Measurements from ENCODE around the gene KCTD4. TPM values are rescaled to one million over a fixed set of nuclear protein-coding genes. Genes with fewer than 3 reads are reported as not detected.

The KCTD4 gene
- total and polyA plus RNA-seq, 12 donors, result 0.10 TPM; not detected in 11

DNA sequence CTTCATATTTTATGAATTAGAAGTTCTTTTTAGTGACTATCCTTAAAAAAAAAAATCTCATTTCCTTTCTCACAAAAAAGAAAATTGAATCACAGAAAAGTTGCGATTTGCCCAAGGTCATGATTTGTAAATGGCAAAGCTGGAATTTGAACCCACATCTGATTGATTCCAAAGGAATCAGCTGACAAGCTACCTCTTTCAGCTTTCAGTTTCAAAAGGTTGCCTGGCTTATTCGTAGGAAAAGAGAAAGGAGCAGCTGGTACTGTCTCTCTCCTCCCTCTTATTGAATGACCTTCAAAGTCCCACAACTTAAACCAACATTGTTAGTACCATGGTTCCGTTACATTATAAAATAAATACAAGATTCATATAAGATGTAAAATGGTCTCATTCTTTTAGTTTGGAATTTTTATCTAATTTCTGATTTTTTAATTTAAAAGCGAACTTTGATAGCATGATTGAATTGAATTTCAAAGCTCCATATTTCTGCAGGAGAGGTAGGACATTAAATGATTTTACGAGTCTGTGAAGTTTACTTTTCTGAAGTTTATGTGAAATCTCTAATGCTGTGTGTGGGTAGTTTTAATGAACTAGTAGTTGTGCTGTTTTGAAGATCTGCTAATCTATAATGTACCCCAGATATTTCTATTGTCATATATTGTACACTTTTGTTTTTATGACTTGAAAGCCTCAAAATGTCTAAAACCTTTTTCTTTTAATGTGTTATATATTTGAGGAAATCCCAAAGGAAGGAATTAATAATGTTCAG, 18.5 kb upstream of the KCTD4 start:
- Histone ChIP-seq H3K27ac (peak overlapping the region; percentile 41 to 78 (median 61)), H3K27me3 (no peaks in the 10 kb centered on the region), H3K4me1 (replicated peaks in 1 of 2) (peaks cover 4 to 39% of the 10 kb centered on the region in 2 donors), H3K4me3 (peak overlapping the region in 1 of 4 donors; percentile 46), H3K36me3 (replicated peaks in 1 of 2) (no peaks in the 10 kb centered on the region), H3K9me3 (replicated peaks in 1 of 3) (no peaks in the 10 kb centered on the region)
- 39 to 54% (median 40%) methylated on average over 5 of the region's 5 CpGs for WGBS, 4 donors
- intact Hi-C loops (cut with DNase I), result no loop called here
- peak in 1 of 7 donors; percentile 29 for DNase-seq
- TF ChIP-seq, protein P1, sequence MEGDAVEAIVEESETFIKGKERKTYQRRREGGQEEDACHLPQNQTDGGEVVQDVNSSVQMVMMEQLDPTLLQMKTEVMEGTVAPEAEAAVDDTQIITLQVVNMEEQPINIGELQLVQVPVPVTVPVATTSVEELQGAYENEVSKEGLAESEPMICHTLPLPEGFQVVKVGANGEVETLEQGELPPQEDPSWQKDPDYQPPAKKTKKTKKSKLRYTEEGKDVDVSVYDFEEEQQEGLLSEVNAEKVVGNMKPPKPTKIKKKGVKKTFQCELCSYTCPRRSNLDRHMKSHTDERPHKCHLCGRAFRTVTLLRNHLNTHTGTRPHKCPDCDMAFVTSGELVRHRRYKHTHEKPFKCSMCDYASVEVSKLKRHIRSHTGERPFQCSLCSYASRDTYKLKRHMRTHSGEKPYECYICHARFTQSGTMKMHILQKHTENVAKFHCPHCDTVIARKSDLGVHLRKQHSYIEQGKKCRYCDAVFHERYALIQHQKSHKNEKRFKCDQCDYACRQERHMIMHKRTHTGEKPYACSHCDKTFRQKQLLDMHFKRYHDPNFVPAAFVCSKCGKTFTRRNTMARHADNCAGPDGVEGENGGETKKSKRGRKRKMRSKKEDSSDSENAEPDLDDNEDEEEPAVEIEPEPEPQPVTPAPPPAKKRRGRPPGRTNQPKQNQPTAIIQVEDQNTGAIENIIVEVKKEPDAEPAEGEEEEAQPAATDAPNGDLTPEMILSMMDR (IDR thresholded peaks at IDR 0.05), result no peak
- peak in 1 of 2 donors; percentile 82 for TF ChIP-seq POLR2A (IDR thresholded peaks at IDR 0.05)

- Histone ChIP-seq H3K27ac (peak overlapping the region in 3 of 5 donors; percentile 37 to 78 (median 61)), H3K4me1 (replicated peaks in 1 of 2) (peaks cover 4 to 33% of the 10 kb centered on the region in 2 donors), H3K27me3 (no peaks in the 10 kb centered on the region), H3K36me3 (replicated peaks in 1 of 2) (no peaks in the 10 kb centered on the region), H3K4me3 (peak overlapping the region in 1 of 4 donors; percentile 46), H3K9me3 (replicated peaks in 1 of 3) (no peaks in the 10 kb centered on the region)
- intact Hi-C loops (cut with DNase I), result no loop called here
- WGBS, 4 donors, result 89 to 93% (median 92%) methylated on average over 1 of the region's 1 CpG
- no peak for DNase-seq
- TF ChIP-seq, protein P1 (IDR thresholded peaks at IDR 0.05), result no peak
- no peak for TF ChIP-seq POLR2A (IDR thresholded peaks at IDR 0.05)
Observed at GRCh38 chr13:45218689-45219088, 17.8 kb upstream of the KCTD4 start.

- TF ChIP-seq, protein P1 (IDR thresholded peaks at IDR 0.05), result no peak
- no peak for TF ChIP-seq POLR2A (IDR thresholded peaks at IDR 0.05)
- DNase-seq, result no peak
- Histone ChIP-seq H3K27me3 (no peaks in the 10 kb centered on the region), H3K9me3 (replicated peaks in 1 of 3) (no peaks in the 10 kb centered on the region), H3K36me3 (replicated peaks in 1 of 2) (no peaks in the 10 kb centered on the region), H3K4me3 (no peak overlapping the region), H3K27ac (no peak overlapping the region), H3K4me1 (replicated peaks in 1 of 2) (peaks cover 4 to 22% of the 10 kb centered on the region in 2 donors)
- 86 to 96% (median 93%) methylated on average over 4 of the region's 4 CpGs for WGBS, 4 donors
- intact Hi-C loops (cut with DNase I), result no loop called here
Observed at GRCh38 chr13:45216193-45216592, 15.3 kb upstream of the KCTD4 start.

DNA sequence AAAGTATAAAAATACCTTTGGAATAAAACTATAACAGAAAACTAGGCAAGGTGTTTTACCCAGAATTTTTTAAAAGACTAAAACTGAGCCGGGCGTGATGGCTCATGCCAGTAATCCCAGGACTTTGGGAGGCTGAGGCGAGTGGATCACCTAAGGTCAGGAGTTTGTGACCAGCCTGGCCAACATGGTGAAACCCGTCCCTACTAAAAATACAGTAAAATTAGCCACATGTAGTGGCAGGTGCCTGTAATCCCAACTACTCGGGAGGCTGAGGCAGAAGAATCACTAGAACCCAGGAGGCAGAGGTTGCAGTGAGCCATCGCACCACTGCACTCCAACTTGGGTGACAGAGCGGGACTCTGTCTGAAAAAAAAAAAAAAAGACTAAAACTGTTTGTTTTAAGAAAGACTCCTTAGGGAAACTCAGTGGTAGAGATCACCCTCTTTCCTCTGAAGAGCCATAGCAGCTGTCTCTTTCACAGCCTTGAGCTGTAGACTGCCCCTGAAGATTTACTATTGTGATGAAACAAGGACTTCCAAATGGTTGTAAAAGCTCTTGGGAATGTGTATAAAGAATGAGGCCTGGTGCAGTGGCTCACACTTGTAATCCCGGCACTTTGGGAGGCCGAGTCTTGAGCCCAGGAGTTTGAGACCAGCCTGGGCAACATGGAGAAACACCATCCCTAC, 14.7 kb upstream of the KCTD4 start:
- no peak for DNase-seq
- no peak overlapping the region for H3K27ac ChIP-seq
- no peaks in the 10 kb centered on the region for H3K27me3 ChIP-seq
- peaks cover 4 to 22% of the 10 kb centered on the region in 2 donors for H3K4me1 ChIP-seq (replicated peaks in 1 of 2)
- no peak overlapping the region for H3K4me3 ChIP-seq
- H3K9me3 ChIP-seq (replicated peaks in 1 of 3), result no peaks in the 10 kb centered on the region
- intact Hi-C loops (cut with DNase I), result no loop called here
- no peak for TF ChIP-seq POLR2A (IDR thresholded peaks at IDR 0.05)
- TF ChIP-seq, protein P1 (IDR thresholded peaks at IDR 0.05), result no peak
- no peaks in the 10 kb centered on the region for H3K36me3 ChIP-seq (replicated peaks in 1 of 2)
- WGBS, 4 donors, result 83 to 92% (median 91%) methylated on average over 9 of the region's 9 CpGs
